Ecto neural progenitor cell (in vitro differentiated cells): ENCODE data around the gene ADIPOR1.
"Not testable (repeated sequence)": the region's sequence is repeated elsewhere in the genome, so short reads cannot be mapped to it uniquely, and the experiment has no call there.

ENCODE experiments used
- DNase-seq: peaks from one replicate; pipeline ENCODE4 v3.0.0-alpha.2; 2018; ENCODE audit warnings: low spot score

Gene ADIPOR1

GRCh38 chr1:202938287-202938925, 19.7 kb downstream of the ADIPOR1 start:
- no peak for DNase-seq

GRCh38 chr1:202936409-202936808, 21.7 kb downstream of the ADIPOR1 start:
- not testable (repeated sequence) for DNase-seq

- DNase-seq = no peak
These were observed 22.3 kb downstream of the ADIPOR1 start for GRCh38 chr1:202935844-202936243.

- no peak for DNase-seq
These were observed 23.4 kb downstream of the ADIPOR1 start for GRCh38 chr1:202934755-202935154.

GRCh38 chr1:202932476-202932875, 25.6 kb downstream of the ADIPOR1 start:
- no peak for DNase-seq

GRCh38 chr1:202926581-202927491, 31.3 kb downstream of the ADIPOR1 start, which contains the start of gene KLHL12:
KLHL12 (minus strand) TSS chr1:202927234; CDS start chr1:202925162, 2,072 bp downstream.
- DNase-seq = peak; percentile 99

GRCh38 chr1:202923533-202923932, 34.6 kb downstream of the ADIPOR1 start:
- DNase-seq = no peak

GRCh38 chr1:202919615-202920014, 38.5 kb downstream of the ADIPOR1 start:
- DNase-seq = no peak

- no peak for DNase-seq
These were observed 43.0 kb downstream of the ADIPOR1 start for GRCh38 chr1:202915146-202915545.

- not testable (repeated sequence) for DNase-seq
These were observed 45.6 kb downstream of the ADIPOR1 start for GRCh38 chr1:202912476-202912875.

- DNase-seq = no peak
These were observed 48.6 kb downstream of the ADIPOR1 start for GRCh38 chr1:202909494-202909893.

GRCh38 chr1:202908998-202909397, 49.1 kb downstream of the ADIPOR1 start:
- no peak for DNase-seq

- DNase-seq = no peak
These were observed 52.8 kb downstream of the ADIPOR1 start for GRCh38 chr1:202905331-202905730.

- not testable (repeated sequence) for DNase-seq
These were observed 54.3 kb downstream of the ADIPOR1 start for GRCh38 chr1:202903808-202904207.

GRCh38 chr1:202901555-202901954, 56.6 kb downstream of the ADIPOR1 start:
- no peak for DNase-seq

GRCh38 chr1:202892501-202892900, 65.6 kb downstream of the ADIPOR1 start:
- DNase-seq = no peak
